Mesodermal cell (in vitro differentiated cells): ENCODE measurements around the gene UBASH3B. TPM values are rescaled to one million over a fixed set of nuclear protein-coding genes. Genes with fewer than 3 reads are reported as not detected.
A peak's percentile ranks its signal among the peaks of the same experiment; 100 is the strongest.
"Not testable (repeated sequence)": the region's sequence is repeated elsewhere in the genome, so short reads cannot be mapped to it uniquely, and the experiment has no call there.

Experiments
- H3K27ac ChIP-seq: 2 replicates; pipeline ENCODE4 v1.7.0; 2013; ENCODE audit warnings: mild to moderate bottlenecking, low read depth, low read length, moderate library complexity; ENCODE audit not compliant: severe bottlenecking
- H3K36me3 ChIP-seq: 2 replicates; pipeline ENCODE4 v1.7.1; 2013; ENCODE audit warnings: mild to moderate bottlenecking, low read length, moderate library complexity; ENCODE audit not compliant: control insufficient read depth, insufficient read depth
- H3K4me1 ChIP-seq: one replicate; pipeline ENCODE4 v1.7.1; 2013; ENCODE audit warnings: mild to moderate bottlenecking, low read length; ENCODE audit not compliant: insufficient read depth, control insufficient read depth, poor library complexity, severe bottlenecking
- H3K4me3 ChIP-seq: 2 replicates; pipeline ENCODE4 v1.7.0; 2013; ENCODE audit warnings: low read length, control low read depth, mild to moderate bottlenecking; ENCODE audit not compliant: insufficient read depth, poor library complexity, severe bottlenecking; ENCODE audit errors: extremely low read depth
- H3K9me3 ChIP-seq: 2 replicates; pipeline ENCODE4 v1.7.1; 2013; ENCODE audit warnings: mild to moderate bottlenecking, low read length, moderate library complexity; ENCODE audit not compliant: control insufficient read depth
- WGBS, 2 experiments: methylation state at CpG; one replicate each; pipeline ENCODE4 v1.1.5; 2013; ENCODE audit warnings: missing lambda C conversion rate in 2 of 2; ENCODE audit not compliant: insufficient coverage in 2 of 2; 5-methylcytosine and 5-hydroxymethylcytosine counted together
- polyA plus RNA-seq, 2 experiments: library from polyadenylated mRNA; stranded (reverse); fragments of 50-300 nt; gene quantifications; one replicate each; pipeline ENCODE4 v1.2.3, GENCODE V29; 2013

The UBASH3B gene
- polyA plus RNA-seq (2013, experiment 1 of 2), result 18.6 TPM
- polyA plus RNA-seq (2013, experiment 2 of 2), result 11.6 TPM

GRCh38 chr11:122655527-122656072, at the start of gene UBASH3B:
Gene UBASH3B (plus strand): TSS chr11:122655722. CDS start chr11:122656050, 328 bp downstream.
- H3K9me3 ChIP-seq, result peaks cover 6% of the 10 kb centered on the region
- peaks cover 18% of the 10 kb centered on the region for H3K4me1 ChIP-seq
- H3K27ac ChIP-seq, result peak within 1 kb of the TSS; percentile 82
- peaks cover 17% of the 10 kb centered on the region for H3K36me3 ChIP-seq
- peak within 1 kb of the TSS; percentile 78 for H3K4me3 ChIP-seq
- 0 to 2% methylated on average over 26 to 35 of the region's 39 CpGs for WGBS, 2 experiments

GRCh38 chr11:122607162-122607561, 48.4 kb upstream of the UBASH3B start:
- H3K4me3 ChIP-seq, H3K9me3 ChIP-seq, H3K36me3 ChIP-seq, H3K4me1 ChIP-seq, H3K27ac ChIP-seq: not testable (repeated sequence)
- WGBS, 2 experiments, result no CpG with 5 or more reads among the region's 2 CpGs

- H3K9me3 ChIP-seq, result no peaks in the 10 kb centered on the region
- 88 to 100% methylated on average over 3 to 6 of the region's 7 CpGs for WGBS, 2 experiments
Observed at GRCh38 chr11:122612123-122612824, 43.2 kb upstream of the UBASH3B start.

GRCh38 chr11:122616718-122617117, 38.8 kb upstream of the UBASH3B start:
- no peak overlapping the region for H3K4me3 ChIP-seq
- H3K36me3 ChIP-seq, result no peaks in the 10 kb centered on the region
- H3K4me1 ChIP-seq, result no peaks in the 10 kb centered on the region
- H3K27ac ChIP-seq, result no peak overlapping the region
- H3K9me3 ChIP-seq, result no peaks in the 10 kb centered on the region
- WGBS, 2 experiments, result 75 to 76% methylated on average over 3 to 4 of the region's 4 CpGs

More at GRCh38 chr11:122612123-122612824, 43.2 kb upstream of the UBASH3B start:
- H3K4me1 ChIP-seq, result no peaks in the 10 kb centered on the region
- H3K36me3 ChIP-seq, result no peaks in the 10 kb centered on the region
- H3K27ac ChIP-seq, result no peak overlapping the region
- no peak overlapping the region for H3K4me3 ChIP-seq

- Histone ChIP-seq H3K4me3 (no peak overlapping the region), H3K4me1 (no peaks in the 10 kb centered on the region), H3K27ac (no peak overlapping the region), H3K36me3 (no peaks in the 10 kb centered on the region), H3K9me3 (no peaks in the 10 kb centered on the region)
- 92 to 97% methylated on average over 5 of the region's 5 CpGs for WGBS, 2 experiments
Observed at GRCh38 chr11:122617297-122617696, 38.2 kb upstream of the UBASH3B start.

- Histone ChIP-seq H3K36me3 (no peaks in the 10 kb centered on the region), H3K4me3 (no peak overlapping the region), H3K4me1 (no peaks in the 10 kb centered on the region), H3K27ac (no peak overlapping the region), H3K9me3 (no peaks in the 10 kb centered on the region)
- WGBS, 2 experiments, result 87 to 93% methylated on average over 6 of the region's 6 CpGs
Observed at GRCh38 chr11:122617926-122618325, 37.6 kb upstream of the UBASH3B start.

GRCh38 chr11:122618927-122619326, 36.6 kb upstream of the UBASH3B start:
- Histone ChIP-seq H3K4me1 (no peaks in the 10 kb centered on the region), H3K27ac (no peak overlapping the region), H3K4me3 (no peak overlapping the region), H3K36me3 (no peaks in the 10 kb centered on the region), H3K9me3 (no peaks in the 10 kb centered on the region)
- WGBS, 2 experiments, result 90 to 95% methylated on average over 10 to 14 of the region's 19 CpGs

GRCh38 chr11:122619757-122620156, 35.8 kb upstream of the UBASH3B start:
- H3K36me3 ChIP-seq, result no peaks in the 10 kb centered on the region
- no peak overlapping the region for H3K27ac ChIP-seq
- no peak overlapping the region for H3K4me3 ChIP-seq
- no peaks in the 10 kb centered on the region for H3K9me3 ChIP-seq
- 80 to 83% methylated on average over 1 to 2 of the region's 3 CpGs for WGBS, 2 experiments
- no peaks in the 10 kb centered on the region for H3K4me1 ChIP-seq

GRCh38 chr11:122625501-122625900, 30.0 kb upstream of the UBASH3B start:
- WGBS, 2 experiments, result 96 to 98% methylated on average over 5 of the region's 7 CpGs
- not testable (repeated sequence) for H3K27ac ChIP-seq, H3K36me3 ChIP-seq, H3K4me1 ChIP-seq, H3K9me3 ChIP-seq, H3K4me3 ChIP-seq

- H3K27ac ChIP-seq, result no peak overlapping the region
- H3K4me3 ChIP-seq, result no peak overlapping the region
- no peaks in the 10 kb centered on the region for H3K9me3 ChIP-seq
- no peaks in the 10 kb centered on the region for H3K4me1 ChIP-seq
- 92 to 96% methylated on average over 3 to 6 of the region's 8 CpGs for WGBS, 2 experiments
- no peaks in the 10 kb centered on the region for H3K36me3 ChIP-seq
Observed at GRCh38 chr11:122625976-122626665, 29.4 kb upstream of the UBASH3B start.

GRCh38 chr11:122627745-122628144, 27.8 kb upstream of the UBASH3B start:
- Histone ChIP-seq H3K36me3 (no peaks in the 10 kb centered on the region), H3K4me1 (peaks cover 3% of the 10 kb centered on the region), H3K4me3 (no peak overlapping the region), H3K9me3 (no peaks in the 10 kb centered on the region), H3K27ac (no peak overlapping the region)
- WGBS, 2 experiments, result 93 to 100% methylated on average over 1 to 3 of the region's 3 CpGs
